Uterus (tissue), 2 donors: ENCODE results near the gene SPATC1L.

Source experiments
- POLR2A ChIP-seq, 2 donors: fragments of 450-650 bp; IDR thresholded peaks; one replicate each; pipeline ENCODE4 v1.6.1; 2016; ENCODE audit warnings: antibody characterized with exemption in 2 of 2, mild to moderate bottlenecking in 1 of 2, moderate library complexity in 1 of 2
- TF ChIP-seq, protein P1 (sequence below), 4 experiments: fragments of 200-600 bp in 2 of 4; fragments of 450-650 bp in 2 of 4; sonication (generic) in 2 of 4; IDR thresholded peaks; one replicate each; pipeline ENCODE4 v1.5.1; 2016 to 2019; ENCODE audit warnings: antibody characterized with exemption in 4 of 4, mild to moderate bottlenecking in 2 of 4, moderate library complexity in 1 of 4

DNA sequence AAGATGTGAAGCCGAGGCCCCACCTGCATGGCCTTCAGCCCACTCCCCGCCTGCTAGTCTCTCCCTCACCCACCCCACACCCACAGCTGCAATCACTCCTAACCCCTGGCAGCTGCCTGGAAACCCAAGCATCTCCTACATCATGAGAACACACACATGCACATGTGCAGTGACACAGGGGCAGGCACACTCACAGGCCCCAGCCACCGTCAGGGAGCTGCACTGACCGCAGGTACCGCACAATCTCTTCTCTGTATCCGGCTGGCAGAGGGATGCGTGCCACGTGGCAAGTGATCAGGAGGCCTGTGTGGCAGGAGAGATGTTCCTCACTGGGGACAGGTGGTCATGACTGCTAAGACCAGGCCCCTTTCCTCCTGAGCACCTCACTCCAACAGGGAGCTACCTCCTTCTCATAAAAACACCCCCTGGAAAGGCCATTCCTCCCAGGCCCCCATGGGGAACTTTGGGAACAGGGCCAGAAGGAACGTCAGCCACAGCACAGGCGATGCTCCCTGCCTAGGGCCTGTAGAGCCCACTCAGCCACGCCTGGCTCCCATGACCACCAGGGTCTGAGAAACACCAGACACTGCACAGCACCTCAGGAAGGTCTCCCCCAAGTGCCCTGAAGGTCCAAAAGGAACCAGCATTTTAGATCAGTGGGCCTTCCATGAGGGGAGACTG is 38.3 kb upstream of the SPATC1L start:
- TF ChIP-seq, protein P1, sequence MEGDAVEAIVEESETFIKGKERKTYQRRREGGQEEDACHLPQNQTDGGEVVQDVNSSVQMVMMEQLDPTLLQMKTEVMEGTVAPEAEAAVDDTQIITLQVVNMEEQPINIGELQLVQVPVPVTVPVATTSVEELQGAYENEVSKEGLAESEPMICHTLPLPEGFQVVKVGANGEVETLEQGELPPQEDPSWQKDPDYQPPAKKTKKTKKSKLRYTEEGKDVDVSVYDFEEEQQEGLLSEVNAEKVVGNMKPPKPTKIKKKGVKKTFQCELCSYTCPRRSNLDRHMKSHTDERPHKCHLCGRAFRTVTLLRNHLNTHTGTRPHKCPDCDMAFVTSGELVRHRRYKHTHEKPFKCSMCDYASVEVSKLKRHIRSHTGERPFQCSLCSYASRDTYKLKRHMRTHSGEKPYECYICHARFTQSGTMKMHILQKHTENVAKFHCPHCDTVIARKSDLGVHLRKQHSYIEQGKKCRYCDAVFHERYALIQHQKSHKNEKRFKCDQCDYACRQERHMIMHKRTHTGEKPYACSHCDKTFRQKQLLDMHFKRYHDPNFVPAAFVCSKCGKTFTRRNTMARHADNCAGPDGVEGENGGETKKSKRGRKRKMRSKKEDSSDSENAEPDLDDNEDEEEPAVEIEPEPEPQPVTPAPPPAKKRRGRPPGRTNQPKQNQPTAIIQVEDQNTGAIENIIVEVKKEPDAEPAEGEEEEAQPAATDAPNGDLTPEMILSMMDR (IDR thresholded peaks at IDR 0.05), result no peak
- TF ChIP-seq POLR2A (IDR thresholded peaks at IDR 0.05), result no peak
